ENCODE results near the gene TIMP4. TPM values are rescaled to one million over a fixed set of nuclear protein-coding genes. Genes with fewer than 3 reads are reported as not detected.

Gene TIMP4
- total and polyA plus RNA-seq, 2 donors (not counting 1 experiment from before 2014, with no cell fraction given): not detected

DNA sequence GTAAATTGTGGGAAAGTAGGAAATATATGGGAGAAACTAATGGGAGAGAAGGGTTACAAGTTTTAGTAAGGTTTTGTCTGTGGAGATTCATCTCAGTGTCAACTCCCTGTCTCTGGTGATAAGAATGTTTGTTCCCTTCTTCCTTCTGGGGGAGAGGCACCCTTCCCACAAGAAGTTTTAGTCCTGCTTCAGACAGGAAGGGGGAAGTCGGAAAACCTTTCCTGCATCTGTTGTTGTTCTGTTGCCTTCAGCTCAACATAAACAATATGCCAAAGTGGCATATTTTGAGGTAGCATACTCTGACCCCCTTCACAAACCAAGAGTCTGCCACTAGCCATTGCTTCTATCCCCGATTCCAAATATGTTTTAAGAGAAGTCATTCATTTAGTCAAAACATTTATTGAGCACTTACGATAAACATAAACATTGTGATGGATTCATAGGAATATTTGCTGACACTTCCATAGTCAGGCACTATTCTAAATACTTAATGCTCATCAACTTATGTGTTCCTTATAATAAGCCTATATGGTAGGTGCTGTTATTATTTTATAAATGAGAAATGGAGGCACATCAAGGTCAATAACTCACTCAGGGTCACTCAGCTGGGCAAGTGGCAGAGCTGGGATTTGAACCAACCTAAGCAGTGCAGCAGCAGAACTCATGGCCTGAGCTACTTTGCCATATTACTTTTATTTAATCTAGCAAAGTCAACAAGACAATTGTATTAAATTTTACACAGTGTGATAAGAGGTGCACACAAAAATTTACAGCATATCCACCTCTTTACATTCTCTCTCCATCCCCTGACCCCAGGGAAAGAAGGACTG lies 34.2 kb upstream of the TIMP4 start:
- ChIA-PET POLR2A (no interaction called here), CTCF (interaction anchor here (0.9 kb wide), 1 partner anchor 10 kb away, joined by 3 read pairs; no protein-coding TSS in a partner anchor)
- no peak overlapping the region for H2AFZ ChIP-seq (ENCODE audit: insufficient read depth, low read depth, low read length, poor library complexity, severe bottlenecking)

DNA sequence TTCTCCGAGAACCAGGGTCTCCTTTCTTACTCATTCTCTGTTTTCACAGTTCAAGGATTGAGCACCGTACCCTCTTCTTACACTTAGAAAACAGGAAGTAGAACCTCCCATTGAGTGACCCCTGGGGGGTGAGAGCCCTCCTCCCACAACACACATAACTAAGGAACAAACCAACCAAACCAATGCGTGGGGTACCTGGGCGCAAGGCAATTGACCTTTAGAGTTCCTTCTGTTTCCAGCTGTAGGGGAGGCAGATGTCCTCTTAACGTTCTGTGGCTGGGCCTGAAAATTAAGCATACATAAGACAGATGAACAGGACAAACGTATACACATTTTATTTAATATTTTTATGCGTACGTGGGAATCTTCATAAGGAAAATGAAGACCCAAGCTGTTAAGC lies 33.5 kb upstream of the TIMP4 start:
- peaks cover 18 to 20% of the 10 kb centered on the region in 2 donors for H3K4me1 ChIP-seq (ENCODE audit: control insufficient read depth in 2 of 2, insufficient read depth in 2 of 2, low read length in 2 of 2)
- ChIA-PET CTCF (no interaction called here), POLR2A (no interaction called here)
- Mint-ChIP-seq H3K4me1 (peaks cover 23% of the 10 kb centered on the region), H3K9me3 (ENCODE audit: insufficient read depth) (no peaks in the 10 kb centered on the region), H3K4me3 (no peak overlapping the region), H3K27ac (no peak overlapping the region), H3K27me3 (no peaks in the 10 kb centered on the region)
- intact Hi-C loops (cut with micrococcal nuclease): no loop called here
- no peak overlapping the region for H3K4me3 ChIP-seq (ENCODE audit: control extremely low read depth in 1 of 5, extremely low read depth in 1 of 5, insufficient read depth in 1 of 5, low read depth in 2 of 5, low read length in 4 of 5)
- no peak for ATAC-seq (ENCODE audit: low read depth)
- no peaks in the 10 kb centered on the region for H3K36me3 ChIP-seq (replicated peaks in 1 of 2; ENCODE audit: control extremely low read depth in 1 of 2, control insufficient read depth in 1 of 2, extremely low read depth in 1 of 2, insufficient read depth in 2 of 2, low read length in 1 of 2)
- TF ChIP-seq, protein P1, sequence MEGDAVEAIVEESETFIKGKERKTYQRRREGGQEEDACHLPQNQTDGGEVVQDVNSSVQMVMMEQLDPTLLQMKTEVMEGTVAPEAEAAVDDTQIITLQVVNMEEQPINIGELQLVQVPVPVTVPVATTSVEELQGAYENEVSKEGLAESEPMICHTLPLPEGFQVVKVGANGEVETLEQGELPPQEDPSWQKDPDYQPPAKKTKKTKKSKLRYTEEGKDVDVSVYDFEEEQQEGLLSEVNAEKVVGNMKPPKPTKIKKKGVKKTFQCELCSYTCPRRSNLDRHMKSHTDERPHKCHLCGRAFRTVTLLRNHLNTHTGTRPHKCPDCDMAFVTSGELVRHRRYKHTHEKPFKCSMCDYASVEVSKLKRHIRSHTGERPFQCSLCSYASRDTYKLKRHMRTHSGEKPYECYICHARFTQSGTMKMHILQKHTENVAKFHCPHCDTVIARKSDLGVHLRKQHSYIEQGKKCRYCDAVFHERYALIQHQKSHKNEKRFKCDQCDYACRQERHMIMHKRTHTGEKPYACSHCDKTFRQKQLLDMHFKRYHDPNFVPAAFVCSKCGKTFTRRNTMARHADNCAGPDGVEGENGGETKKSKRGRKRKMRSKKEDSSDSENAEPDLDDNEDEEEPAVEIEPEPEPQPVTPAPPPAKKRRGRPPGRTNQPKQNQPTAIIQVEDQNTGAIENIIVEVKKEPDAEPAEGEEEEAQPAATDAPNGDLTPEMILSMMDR (IDR thresholded peaks at IDR 0.05): no peak
- TF ChIP-seq EZH2 (IDR thresholded peaks at IDR 0.05; ENCODE audit: borderline replicate concordance, insufficient read depth, low read depth, low read length, poor library complexity, severe bottlenecking): no peak
- WGBS (ENCODE audit: insufficient coverage): 100% methylated on average over 1 of the region's 8 CpGs
- H3K79me2 ChIP-seq (ENCODE audit: control insufficient read depth, insufficient read depth, low read length): no peaks in the 10 kb centered on the region
- H3K27ac ChIP-seq (ENCODE audit: low read length in 2 of 2): no peak overlapping the region
- no peak for DNase-seq
- H3K9me3 ChIP-seq (ENCODE audit: control extremely low read depth in 1 of 3, control insufficient read depth in 2 of 3, insufficient read depth in 1 of 3, low read length in 2 of 3): no peaks in the 10 kb centered on the region
- no peak overlapping the region for H2AFZ ChIP-seq (ENCODE audit: insufficient read depth, low read depth, low read length, poor library complexity, severe bottlenecking)
- H3K9ac ChIP-seq (ENCODE audit: low read length): no peak overlapping the region
- no peak overlapping the region for H3K4me2 ChIP-seq (replicated peaks; ENCODE audit: low read depth, low read length, poor library complexity, severe bottlenecking)
- no peaks in the 10 kb centered on the region for H4K20me1 ChIP-seq (ENCODE audit: control insufficient read depth, insufficient read depth, low read length, poor library complexity, severe bottlenecking)
- no peaks in the 10 kb centered on the region for H3K27me3 ChIP-seq (replicated peaks in 1 of 4; ENCODE audit: control extremely low read depth in 1 of 4, control insufficient read depth in 3 of 4, insufficient read depth in 4 of 4, low read length in 3 of 4)

More for the DNA sequence above, 34.2 kb upstream of the TIMP4 start:
- Mint-ChIP-seq H3K9me3 (ENCODE audit: insufficient read depth) (no peaks in the 10 kb centered on the region), H3K4me3 (no peak overlapping the region), H3K27me3 (no peaks in the 10 kb centered on the region), H3K4me1 (peaks cover 16% of the 10 kb centered on the region), H3K27ac (no peak overlapping the region)
- TF ChIP-seq, protein P1 (IDR thresholded peaks at IDR 0.05): no peak
- TF ChIP-seq EZH2 (IDR thresholded peaks at IDR 0.05; ENCODE audit: borderline replicate concordance, insufficient read depth, low read depth, low read length, poor library complexity, severe bottlenecking): no peak
- Histone ChIP-seq H3K4me2 (replicated peaks; ENCODE audit: low read depth, low read length, poor library complexity, severe bottlenecking) (no peak overlapping the region), H3K27me3 (replicated peaks in 1 of 4; ENCODE audit: control extremely low read depth in 1 of 4, control insufficient read depth in 3 of 4, insufficient read depth in 4 of 4, low read length in 3 of 4) (no peaks in the 10 kb centered on the region), H3K36me3 (replicated peaks in 1 of 2; ENCODE audit: control extremely low read depth in 1 of 2, control insufficient read depth in 1 of 2, extremely low read depth in 1 of 2, insufficient read depth in 2 of 2, low read length in 1 of 2) (no peaks in the 10 kb centered on the region), H3K4me1 (ENCODE audit: control insufficient read depth in 2 of 2, insufficient read depth in 2 of 2, low read length in 2 of 2) (peaks cover 11 to 13% of the 10 kb centered on the region in 2 donors), H3K9ac (ENCODE audit: low read length) (no peak overlapping the region), H3K27ac (ENCODE audit: low read length in 2 of 2) (no peak overlapping the region), H3K79me2 (ENCODE audit: control insufficient read depth, insufficient read depth, low read length) (no peaks in the 10 kb centered on the region), H3K9me3 (ENCODE audit: control extremely low read depth in 1 of 3, control insufficient read depth in 2 of 3, insufficient read depth in 1 of 3, low read length in 2 of 3) (no peaks in the 10 kb centered on the region), H3K4me3 (ENCODE audit: control extremely low read depth in 1 of 5, extremely low read depth in 1 of 5, insufficient read depth in 1 of 5, low read depth in 2 of 5, low read length in 4 of 5) (no peak overlapping the region), H4K20me1 (ENCODE audit: control insufficient read depth, insufficient read depth, low read length, poor library complexity, severe bottlenecking) (no peaks in the 10 kb centered on the region)
- ATAC-seq (ENCODE audit: low read depth) (no peak), DNase-seq (no peak)
- intact Hi-C loops (cut with micrococcal nuclease): no loop called here
- no CpG with 5 or more reads among the region's 3 CpGs for WGBS (ENCODE audit: insufficient coverage)
